B cell (primary cell): ENCODE measurements around the gene MTHFD1L.

ENCODE experiments used
- EZH2 ChIP-seq: IDR thresholded peaks from 2 replicates; pipeline ENCODE4 v1.6.1; 2012; ENCODE audit warnings: borderline replicate concordance, low read depth, mild to moderate bottlenecking, moderate library complexity, low read length; ENCODE audit not compliant: insufficient read depth, poor library complexity, severe bottlenecking
- TF ChIP-seq, protein P1 (sequence below): fragments of 200-600 bp; IDR thresholded peaks from one replicate; pipeline ENCODE4 v1.8.0; 2022; ENCODE audit warnings: antibody characterized with exemption, mild to moderate bottlenecking

DNA sequence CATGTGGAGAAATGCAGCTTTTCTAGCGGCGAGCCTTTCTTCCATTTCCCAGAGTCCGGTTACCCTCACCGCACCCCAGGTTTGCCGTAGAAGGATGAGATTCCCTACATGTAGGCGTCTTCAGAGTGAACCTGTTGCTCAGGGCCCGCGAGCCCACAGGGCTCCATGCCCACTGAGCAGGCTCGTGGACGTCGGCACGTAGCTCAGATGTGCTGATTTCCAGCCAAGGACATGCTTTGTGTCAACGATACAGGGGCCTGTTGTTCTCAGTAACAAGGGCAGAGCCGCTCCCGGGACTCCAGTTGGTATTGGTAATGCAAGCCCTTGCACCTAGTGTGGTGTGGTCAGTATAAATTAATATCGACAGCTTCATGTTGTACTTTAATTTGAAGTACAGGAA is 159.6 kb downstream of the MTHFD1L start:
- TF ChIP-seq, protein P1, sequence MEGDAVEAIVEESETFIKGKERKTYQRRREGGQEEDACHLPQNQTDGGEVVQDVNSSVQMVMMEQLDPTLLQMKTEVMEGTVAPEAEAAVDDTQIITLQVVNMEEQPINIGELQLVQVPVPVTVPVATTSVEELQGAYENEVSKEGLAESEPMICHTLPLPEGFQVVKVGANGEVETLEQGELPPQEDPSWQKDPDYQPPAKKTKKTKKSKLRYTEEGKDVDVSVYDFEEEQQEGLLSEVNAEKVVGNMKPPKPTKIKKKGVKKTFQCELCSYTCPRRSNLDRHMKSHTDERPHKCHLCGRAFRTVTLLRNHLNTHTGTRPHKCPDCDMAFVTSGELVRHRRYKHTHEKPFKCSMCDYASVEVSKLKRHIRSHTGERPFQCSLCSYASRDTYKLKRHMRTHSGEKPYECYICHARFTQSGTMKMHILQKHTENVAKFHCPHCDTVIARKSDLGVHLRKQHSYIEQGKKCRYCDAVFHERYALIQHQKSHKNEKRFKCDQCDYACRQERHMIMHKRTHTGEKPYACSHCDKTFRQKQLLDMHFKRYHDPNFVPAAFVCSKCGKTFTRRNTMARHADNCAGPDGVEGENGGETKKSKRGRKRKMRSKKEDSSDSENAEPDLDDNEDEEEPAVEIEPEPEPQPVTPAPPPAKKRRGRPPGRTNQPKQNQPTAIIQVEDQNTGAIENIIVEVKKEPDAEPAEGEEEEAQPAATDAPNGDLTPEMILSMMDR, result no peak
- TF ChIP-seq EZH2, result no peak
